Natural killer cell (primary cell): ENCODE measurements around the gene WBP1. TPM values are rescaled to one million over a fixed set of nuclear protein-coding genes. Genes with fewer than 3 reads are reported as not detected.
"Not testable (repeated sequence)": the region's sequence is repeated elsewhere in the genome, so short reads cannot be mapped to it uniquely, and the experiment has no call there.

Experiments used
- ATAC-seq, 3 donors: fragments of 150-1000 bp in 2 of 3; fragments of 200-7000 bp in 1 of 3; cut with Tn5 transposase; 1 replicate in 1 of 3; 2 replicates in 2 of 3; pipeline ENCODE4 v1.10.0; 2021; ENCODE audit warnings: mild to moderate bottlenecking in 2 of 3, moderate library complexity in 2 of 3
- DNase-seq, 2 donors: peaks; one replicate each; pipeline versions ENCODE4 v3.0.0 to v3.0.0-alpha.2; 2013 to 2021; ENCODE audit warnings: mixed read lengths in 1 of 2
- H3K27ac ChIP-seq: one replicate; pipeline ENCODE4 v1.5.1; 2013; ENCODE audit warnings: mild to moderate bottlenecking, low read length
- H3K27me3 ChIP-seq: one replicate; pipeline ENCODE4 v1.6.1; 2013; ENCODE audit warnings: low read length; ENCODE audit not compliant: control insufficient read depth, insufficient read depth
- H3K36me3 ChIP-seq: one replicate; pipeline ENCODE4 v1.6.1; 2013; ENCODE audit warnings: low read length; ENCODE audit not compliant: control insufficient read depth, insufficient read depth
- H3K4me1 ChIP-seq: one replicate; pipeline ENCODE4 v1.6.1; 2013; ENCODE audit warnings: low read length; ENCODE audit not compliant: control insufficient read depth, insufficient read depth
- H3K4me3 ChIP-seq: one replicate; pipeline ENCODE4 v1.5.1; 2013; ENCODE audit warnings: low read length
- H3K9me3 ChIP-seq: one replicate; pipeline ENCODE4 v1.6.1; 2013; ENCODE audit warnings: low read length; ENCODE audit not compliant: control insufficient read depth, insufficient read depth
- H3K27ac Mint-ChIP-seq, 2 donors: one replicate each; pipeline ENCODE4 v1.8.0; 2022; ENCODE audit warnings: mild to moderate bottlenecking in 2 of 2, mixed read lengths in 2 of 2, moderate library complexity in 1 of 2
- H3K27me3 Mint-ChIP-seq, 2 donors: one replicate each; pipeline ENCODE4 v1.8.0; 2022; ENCODE audit warnings: low read depth in 2 of 2, mixed read lengths in 2 of 2
- H3K36me3 Mint-ChIP-seq: one replicate; pipeline ENCODE4 v1.8.0; 2022; ENCODE audit warnings: mixed read lengths
- H3K4me1 Mint-ChIP-seq, 2 donors: one replicate each; pipeline ENCODE4 v1.8.0; 2022; ENCODE audit warnings: mixed read lengths in 2 of 2
- H3K4me3 Mint-ChIP-seq: one replicate; pipeline ENCODE4 v1.8.0; 2022; ENCODE audit warnings: mild to moderate bottlenecking, moderate library complexity, mixed read lengths
- H3K9me3 Mint-ChIP-seq, 2 donors: one replicate each; pipeline ENCODE4 v1.8.0; 2022; ENCODE audit warnings: mixed read lengths in 2 of 2
- WGBS: methylation state at CpG from one replicate; pipeline ENCODE4 v1.1.7; 2013; ENCODE audit warnings: missing lambda C conversion rate; ENCODE audit not compliant: insufficient coverage; 5-methylcytosine and 5-hydroxymethylcytosine counted together
- intact Hi-C: fragments of 100-400 bp; cut with micrococcal nuclease; formaldehyde crosslinking; loops from one replicate; pipeline ENCODE4 v1.14.2; 2022
- total RNA-seq, 4 donors: library from RNA; stranded (reverse); fragments of 120-200 nt in 1 of 4; gene quantifications; one replicate each; pipeline versions ENCODE4 v1.2.3 to v1.2.4, GENCODE V29; 2013 to 2022
- TF ChIP-seq, protein P1 (sequence below): fragments of 200-600 bp; IDR thresholded peaks from one replicate; pipeline ENCODE4 v1.8.0; 2022; ENCODE audit warnings: antibody characterized with exemption

The WBP1 gene
- total RNA-seq, 3 donors from 2014 or later (not counting 1 experiment from before 2014, with no cell fraction given): 65.1 to 68.3 (median 65.4) TPM

- Mint-ChIP-seq H3K36me3 (no peaks in the 10 kb centered on the region), H3K4me3 (peak overlapping the region; percentile 98), H3K9me3 (no peaks in the 10 kb centered on the region), H3K27me3 (no peaks in the 10 kb centered on the region), H3K4me1 (peaks cover 58 to 71% of the 10 kb centered on the region in 2 donors), H3K27ac (peak overlapping the region; percentile 98 to 99)
- Histone ChIP-seq H3K9me3 (no peaks in the 10 kb centered on the region), H3K36me3 (peaks cover 10% of the 10 kb centered on the region), H3K4me3 (peak overlapping the region; percentile 89), H3K27ac (peak overlapping the region; percentile 79), H3K27me3 (no peaks in the 10 kb centered on the region), H3K4me1 (peaks cover 38% of the 10 kb centered on the region)
- ATAC-seq (no peak), DNase-seq (peak in 1 of 2 donors; percentile 44)
- WGBS: 15% methylated on average over 7 of the region's 10 CpGs
- TF ChIP-seq, protein P1, sequence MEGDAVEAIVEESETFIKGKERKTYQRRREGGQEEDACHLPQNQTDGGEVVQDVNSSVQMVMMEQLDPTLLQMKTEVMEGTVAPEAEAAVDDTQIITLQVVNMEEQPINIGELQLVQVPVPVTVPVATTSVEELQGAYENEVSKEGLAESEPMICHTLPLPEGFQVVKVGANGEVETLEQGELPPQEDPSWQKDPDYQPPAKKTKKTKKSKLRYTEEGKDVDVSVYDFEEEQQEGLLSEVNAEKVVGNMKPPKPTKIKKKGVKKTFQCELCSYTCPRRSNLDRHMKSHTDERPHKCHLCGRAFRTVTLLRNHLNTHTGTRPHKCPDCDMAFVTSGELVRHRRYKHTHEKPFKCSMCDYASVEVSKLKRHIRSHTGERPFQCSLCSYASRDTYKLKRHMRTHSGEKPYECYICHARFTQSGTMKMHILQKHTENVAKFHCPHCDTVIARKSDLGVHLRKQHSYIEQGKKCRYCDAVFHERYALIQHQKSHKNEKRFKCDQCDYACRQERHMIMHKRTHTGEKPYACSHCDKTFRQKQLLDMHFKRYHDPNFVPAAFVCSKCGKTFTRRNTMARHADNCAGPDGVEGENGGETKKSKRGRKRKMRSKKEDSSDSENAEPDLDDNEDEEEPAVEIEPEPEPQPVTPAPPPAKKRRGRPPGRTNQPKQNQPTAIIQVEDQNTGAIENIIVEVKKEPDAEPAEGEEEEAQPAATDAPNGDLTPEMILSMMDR: no peak
- intact Hi-C loops: loop anchor here (1.0 to 10.0 kb wide), 6 partner anchors 13 to 1224 kb away; partner anchors contain the start of genes C2orf81, CCT7, MRPL53 and PCGF1
Observed at GRCh38 chr2:74458938-74459363, 713 bp downstream of the WBP1 start.

DNA sequence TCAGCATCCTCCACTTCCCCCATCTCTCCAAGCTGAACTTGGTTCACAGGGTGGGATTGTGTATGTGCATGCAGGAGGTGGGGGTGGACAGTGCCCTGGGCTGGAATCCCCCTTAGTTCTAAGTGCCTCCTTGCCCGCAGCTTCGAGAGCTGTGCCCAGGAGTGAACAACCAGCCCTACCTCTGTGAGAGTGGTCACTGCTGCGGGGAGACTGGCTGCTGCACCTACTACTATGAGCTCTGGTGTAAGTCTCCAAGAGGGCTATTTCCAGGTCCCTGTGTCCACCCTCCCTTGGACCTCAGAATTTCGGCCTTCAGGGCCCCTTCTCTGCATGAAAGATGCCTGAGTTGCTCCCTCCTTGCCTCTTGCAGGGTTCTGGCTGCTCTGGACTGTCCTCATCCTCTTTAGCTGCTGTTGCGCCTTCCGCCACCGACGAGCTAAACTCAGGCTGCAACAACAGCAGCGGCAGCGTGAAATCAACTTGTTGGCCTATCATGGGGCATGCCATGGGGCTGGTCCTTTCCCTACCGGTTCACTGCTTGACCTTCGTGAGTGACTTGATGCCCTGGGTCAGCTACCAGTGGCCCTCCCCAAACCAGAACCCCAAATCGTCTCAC is 1.4 kb downstream of the WBP1 start:
- H3K4me3 Mint-ChIP-seq: peak overlapping the region; percentile 98
- H3K27ac Mint-ChIP-seq: peak overlapping the region; percentile 98 to 99
- H3K36me3 Mint-ChIP-seq, H3K27ac ChIP-seq, H3K4me3 ChIP-seq, ATAC-seq, H3K27me3 Mint-ChIP-seq, H3K9me3 ChIP-seq, H3K27me3 ChIP-seq, H3K9me3 Mint-ChIP-seq: not testable (repeated sequence)
- WGBS: 91% methylated on average over 13 of the region's 13 CpGs
- intact Hi-C loops: loop anchor here (5.0 to 10.0 kb wide), 2 partner anchors 722 to 1225 kb away; partner anchors contain the start of genes CCT7, PRADC1 and TPRKB
- peaks cover 10% of the 10 kb centered on the region for H3K36me3 ChIP-seq
- DNase-seq: peak in 1 of 2 donors; percentile 17
- peaks cover 45% of the 10 kb centered on the region for H3K4me1 ChIP-seq
- peaks cover 54 to 71% of the 10 kb centered on the region in 2 donors for H3K4me1 Mint-ChIP-seq

GRCh38 chr2:74460187-74460586 is 1.9 kb downstream of the WBP1 start:
- ATAC-seq, H3K27me3 Mint-ChIP-seq, DNase-seq, H3K27ac ChIP-seq, H3K27me3 ChIP-seq, intact Hi-C loops, H3K9me3 ChIP-seq, H3K9me3 Mint-ChIP-seq, H3K4me3 ChIP-seq, H3K36me3 Mint-ChIP-seq: not testable (repeated sequence)
- Histone ChIP-seq H3K4me1 (peaks cover 44% of the 10 kb centered on the region), H3K36me3 (peaks cover 10% of the 10 kb centered on the region)
- Mint-ChIP-seq H3K4me1 (peaks cover 48 to 68% of the 10 kb centered on the region in 2 donors), H3K27ac (peak overlapping the region; percentile 98 to 99), H3K4me3 (peak overlapping the region; percentile 98)
- WGBS: 93% methylated on average over 10 of the region's 10 CpGs

DNA sequence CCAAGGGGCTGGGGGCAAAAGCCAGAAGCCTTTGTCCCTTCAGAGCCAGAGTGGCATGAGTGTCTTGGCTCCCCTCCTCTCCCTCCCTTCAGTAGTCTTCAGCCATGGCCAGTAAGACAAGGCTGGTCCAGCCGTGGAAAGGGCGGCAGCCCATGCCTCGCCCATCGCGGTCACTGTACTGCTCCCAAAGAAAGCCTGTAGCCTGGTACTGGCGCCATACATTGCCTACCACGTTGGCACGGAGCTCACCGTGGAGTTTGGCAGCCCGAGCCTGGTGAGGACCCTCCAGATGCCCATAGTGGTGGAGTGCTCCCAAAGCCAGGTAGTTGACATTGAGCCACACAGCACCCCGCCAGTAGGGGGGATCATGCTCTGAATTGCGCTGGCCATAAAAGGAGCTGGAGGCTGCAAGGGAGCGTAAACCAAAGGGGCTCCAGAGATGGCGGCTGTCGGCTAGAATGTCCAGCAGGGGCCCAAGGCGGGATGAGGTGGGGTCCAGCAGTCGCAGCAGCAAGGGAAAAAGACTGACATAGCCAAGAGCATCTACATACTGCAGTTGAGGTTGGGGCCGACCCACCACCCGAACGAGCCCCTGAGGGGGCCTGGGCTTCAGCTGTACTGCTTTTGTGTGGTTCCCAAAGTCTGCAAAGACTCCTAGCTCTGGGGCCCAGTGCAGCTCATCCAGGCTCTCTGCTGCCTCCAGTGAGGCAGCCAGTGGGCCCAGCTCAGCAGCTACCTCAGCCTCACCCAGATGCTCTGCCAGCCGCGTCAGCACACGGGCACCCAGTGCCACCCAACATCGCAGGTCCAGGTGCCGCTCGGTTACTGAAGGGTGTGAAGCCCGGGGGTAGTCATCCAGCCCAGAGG is 3.2 kb downstream of the WBP1 start:
- peak in 1 of 2 donors; percentile 29 for DNase-seq

More for the DNA sequence above, 3.2 kb downstream of the WBP1 start:
- WGBS: 95% methylated on average over 27 of the region's 27 CpGs
- H3K4me3 ChIP-seq: no peak overlapping the region
- H3K9me3 Mint-ChIP-seq: no peaks in the 10 kb centered on the region
- peaks cover 39% of the 10 kb centered on the region for H3K4me1 ChIP-seq
- ATAC-seq: no peak
- H3K4me3 Mint-ChIP-seq: no peak overlapping the region
- H3K27me3 ChIP-seq: no peaks in the 10 kb centered on the region
- H3K27me3 Mint-ChIP-seq: no peaks in the 10 kb centered on the region
- H3K36me3 Mint-ChIP-seq: no peaks in the 10 kb centered on the region
- no peak overlapping the region for H3K27ac ChIP-seq
- H3K27ac Mint-ChIP-seq: peak overlapping the region in 1 of 2 donors; percentile 29
- H3K9me3 ChIP-seq: no peaks in the 10 kb centered on the region
- intact Hi-C loops: no loop called here
- H3K36me3 ChIP-seq: peaks cover 10% of the 10 kb centered on the region
- TF ChIP-seq, protein P1: no peak
- H3K4me1 Mint-ChIP-seq: peaks cover 45 to 61% of the 10 kb centered on the region in 2 donors
